ENCODE measurements around the gene STAC3.

The STAC3 gene

GRCh38 chr12:57207731-57208630, 43.0 kb downstream of the STAC3 start:
- no peak for DNase-seq
- Mint-ChIP-seq H3K4me3 (no peak overlapping the region), H3K36me3 (ENCODE audit: low read depth) (no peaks in the 10 kb centered on the region), H3K27ac (no peak overlapping the region), H3K4me1 (ENCODE audit: low read depth) (no peaks in the 10 kb centered on the region), H3K27me3 (no peaks in the 10 kb centered on the region), H3K9me3 (no peaks in the 10 kb centered on the region)

GRCh38 chr12:57205931-57206330, 45.1 kb downstream of the STAC3 start:
- Mint-ChIP-seq H3K36me3 (ENCODE audit: low read depth) (no peaks in the 10 kb centered on the region), H3K27ac (no peak overlapping the region), H3K4me1 (ENCODE audit: low read depth) (no peaks in the 10 kb centered on the region), H3K9me3 (no peaks in the 10 kb centered on the region), H3K27me3 (no peaks in the 10 kb centered on the region), H3K4me3 (no peak overlapping the region)
- no peak for DNase-seq

- Mint-ChIP-seq H3K27ac (no peak overlapping the region), H3K4me3 (no peak overlapping the region), H3K27me3 (no peaks in the 10 kb centered on the region), H3K4me1 (ENCODE audit: low read depth) (no peaks in the 10 kb centered on the region), H3K36me3 (ENCODE audit: low read depth) (no peaks in the 10 kb centered on the region), H3K9me3 (no peaks in the 10 kb centered on the region)
- DNase-seq, result no peak
Measured at GRCh38 chr12:57205186-57205585, 45.8 kb downstream of the STAC3 start.

GRCh38 chr12:57204454-57204853, 46.5 kb downstream of the STAC3 start:
- H3K27ac Mint-ChIP-seq, result no peak overlapping the region
- no peak overlapping the region for H3K4me3 Mint-ChIP-seq
- no peaks in the 10 kb centered on the region for H3K36me3 Mint-ChIP-seq (ENCODE audit: low read depth)
- H3K4me1 Mint-ChIP-seq (ENCODE audit: low read depth), result no peaks in the 10 kb centered on the region
- no peak for DNase-seq
- H3K27me3 Mint-ChIP-seq, result no peaks in the 10 kb centered on the region
- no peaks in the 10 kb centered on the region for H3K9me3 Mint-ChIP-seq

DNA sequence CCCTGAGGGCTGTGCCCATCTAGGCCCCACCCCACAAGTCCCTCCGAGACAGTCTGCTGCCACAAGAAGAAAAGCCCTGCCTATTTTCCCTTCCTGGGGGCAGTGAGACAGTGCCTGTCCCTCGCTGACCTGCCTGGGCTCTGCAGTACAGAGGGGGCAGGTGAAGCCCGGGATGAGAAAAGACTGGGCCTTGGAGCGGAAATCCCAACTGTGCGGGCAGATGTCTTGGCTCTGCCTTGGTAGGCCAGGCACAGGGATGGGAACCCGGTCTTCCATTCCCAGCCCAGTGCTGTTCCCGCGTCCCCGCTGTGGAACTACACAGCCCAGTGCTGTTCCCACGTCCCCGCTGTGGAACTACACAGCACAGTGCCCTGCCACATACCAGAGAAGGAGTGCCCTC, 47.2 kb downstream of the STAC3 start:
- no peak for DNase-seq
- Mint-ChIP-seq H3K9me3 (no peaks in the 10 kb centered on the region), H3K4me1 (ENCODE audit: low read depth) (no peaks in the 10 kb centered on the region), H3K36me3 (ENCODE audit: low read depth) (no peaks in the 10 kb centered on the region), H3K27ac (no peak overlapping the region), H3K4me3 (no peak overlapping the region), H3K27me3 (no peaks in the 10 kb centered on the region)

- DNase-seq, result no peak
- Mint-ChIP-seq H3K4me1 (ENCODE audit: low read depth) (no peaks in the 10 kb centered on the region), H3K9me3 (no peaks in the 10 kb centered on the region), H3K27me3 (no peaks in the 10 kb centered on the region), H3K27ac (no peak overlapping the region), H3K4me3 (no peak overlapping the region), H3K36me3 (ENCODE audit: low read depth) (no peaks in the 10 kb centered on the region)
Measured at GRCh38 chr12:57203201-57203600, 47.8 kb downstream of the STAC3 start.

DNA sequence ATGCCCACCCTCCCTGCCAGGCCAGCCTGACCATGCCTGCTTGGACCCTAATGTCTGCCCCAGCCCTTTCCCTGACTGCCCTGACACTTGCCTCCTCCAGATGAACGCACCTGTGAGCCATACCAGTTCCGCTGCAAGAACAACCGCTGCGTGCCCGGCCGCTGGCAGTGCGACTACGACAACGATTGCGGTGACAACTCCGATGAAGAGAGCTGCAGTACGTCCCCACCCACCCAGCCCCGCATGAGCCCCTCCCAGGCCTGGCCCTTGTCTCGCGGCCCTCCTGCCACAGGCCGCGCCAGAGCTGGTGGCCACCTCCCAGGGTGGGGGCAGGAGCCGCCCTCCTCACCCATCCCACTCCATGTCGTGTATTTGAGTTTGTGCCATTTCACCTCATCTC, 48.7 kb downstream of the STAC3 start:
- DNase-seq, result no peak
- no peaks in the 10 kb centered on the region for H3K4me1 Mint-ChIP-seq (ENCODE audit: low read depth)
- no peaks in the 10 kb centered on the region for H3K36me3 Mint-ChIP-seq (ENCODE audit: low read depth)
- H3K4me3 Mint-ChIP-seq, result no peak overlapping the region
- no peak overlapping the region for H3K27ac Mint-ChIP-seq
- no peaks in the 10 kb centered on the region for H3K27me3 Mint-ChIP-seq
- H3K9me3 Mint-ChIP-seq, result no peaks in the 10 kb centered on the region

DNA sequence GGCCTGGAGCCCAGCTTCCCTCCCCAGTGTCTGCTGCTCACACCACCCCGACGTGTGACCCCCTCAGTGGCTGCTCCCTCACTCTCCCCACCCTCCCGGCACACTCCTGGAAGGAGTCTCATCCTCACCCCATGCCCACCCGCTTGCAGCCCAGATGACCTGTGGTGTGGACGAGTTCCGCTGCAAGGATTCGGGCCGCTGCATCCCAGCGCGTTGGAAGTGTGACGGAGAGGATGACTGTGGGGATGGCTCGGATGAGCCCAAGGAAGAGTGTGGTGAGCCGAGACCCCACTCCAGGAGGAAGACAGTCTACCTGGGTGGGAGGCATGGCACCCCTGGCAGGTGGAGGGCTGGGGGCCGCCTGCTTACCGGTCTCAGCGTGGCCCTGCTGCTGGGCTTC, 49.4 kb downstream of the STAC3 start:
- Mint-ChIP-seq H3K27me3 (no peaks in the 10 kb centered on the region), H3K27ac (no peak overlapping the region)

DNA sequence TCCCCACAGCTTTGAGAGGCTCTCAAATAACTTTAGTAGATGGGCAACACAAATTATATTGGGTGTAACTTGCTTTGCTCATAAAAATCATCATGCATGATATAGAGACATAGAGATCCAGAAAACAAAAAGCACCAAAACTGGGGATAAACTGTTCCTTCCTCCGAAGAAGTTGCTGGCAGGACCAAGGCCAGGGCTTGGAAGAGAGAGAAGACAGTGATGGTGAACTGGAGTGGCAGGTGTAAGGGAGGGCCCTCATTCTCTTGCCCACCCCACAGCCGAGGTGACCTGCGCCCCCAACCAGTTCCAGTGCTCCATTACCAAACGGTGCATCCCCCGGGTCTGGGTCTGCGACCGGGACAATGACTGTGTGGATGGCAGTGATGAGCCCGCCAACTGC, 49.8 kb downstream of the STAC3 start:
- Mint-ChIP-seq H3K4me1 (ENCODE audit: low read depth) (no peaks in the 10 kb centered on the region), H3K4me3 (no peak overlapping the region), H3K9me3 (no peaks in the 10 kb centered on the region), H3K27ac (no peak overlapping the region), H3K36me3 (ENCODE audit: low read depth) (no peaks in the 10 kb centered on the region), H3K27me3 (no peaks in the 10 kb centered on the region)
- DNase-seq, result no peak

More for the DNA sequence above, 49.4 kb downstream of the STAC3 start:
- Mint-ChIP-seq H3K36me3 (ENCODE audit: low read depth) (no peaks in the 10 kb centered on the region), H3K4me1 (ENCODE audit: low read depth) (no peaks in the 10 kb centered on the region), H3K9me3 (no peaks in the 10 kb centered on the region), H3K4me3 (no peak overlapping the region)
- DNase-seq, result no peak

DNA sequence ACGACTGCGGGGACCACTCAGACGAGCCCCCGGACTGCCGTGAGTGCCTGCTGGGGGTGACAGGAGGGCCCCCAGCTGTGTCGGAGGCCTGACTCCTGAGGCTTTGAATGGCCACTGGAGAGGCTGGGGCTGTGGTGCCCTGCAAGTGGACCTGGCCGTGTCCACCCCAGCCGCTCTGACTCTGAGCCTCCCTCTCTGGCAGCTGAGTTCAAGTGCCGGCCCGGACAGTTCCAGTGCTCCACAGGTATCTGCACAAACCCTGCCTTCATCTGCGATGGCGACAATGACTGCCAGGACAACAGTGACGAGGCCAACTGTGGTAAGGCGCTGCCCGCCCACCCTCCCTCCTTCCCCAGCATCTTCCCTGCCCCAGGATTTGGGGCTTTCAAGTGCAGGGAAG, 50.5 kb downstream of the STAC3 start:
- Mint-ChIP-seq H3K27me3 (no peaks in the 10 kb centered on the region), H3K27ac (no peak overlapping the region), H3K4me1 (ENCODE audit: low read depth) (no peaks in the 10 kb centered on the region), H3K4me3 (no peak overlapping the region), H3K9me3 (no peaks in the 10 kb centered on the region), H3K36me3 (ENCODE audit: low read depth) (no peaks in the 10 kb centered on the region)
- DNase-seq, result no peak

DNA sequence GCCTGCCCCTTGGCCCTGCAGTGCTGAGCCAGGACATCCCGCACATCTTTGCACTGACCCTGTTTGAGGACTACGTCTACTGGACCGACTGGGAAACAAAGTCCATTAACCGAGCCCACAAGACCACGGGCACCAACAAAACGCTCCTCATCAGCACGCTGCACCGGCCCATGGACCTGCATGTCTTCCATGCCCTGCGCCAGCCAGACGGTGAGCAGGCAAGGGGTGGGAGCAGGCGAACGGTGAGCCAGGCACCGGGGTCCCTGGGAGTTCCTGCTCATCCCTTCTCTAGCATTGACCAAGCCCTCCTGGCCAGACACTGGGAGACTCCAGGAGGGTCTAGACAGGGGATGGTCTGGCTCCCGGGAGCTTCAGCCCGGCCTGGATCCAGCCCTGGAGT, 51.8 kb downstream of the STAC3 start:
- no peak for DNase-seq
- Mint-ChIP-seq H3K4me1 (ENCODE audit: low read depth) (no peaks in the 10 kb centered on the region), H3K36me3 (ENCODE audit: low read depth) (no peaks in the 10 kb centered on the region), H3K4me3 (no peak overlapping the region), H3K27ac (no peak overlapping the region), H3K9me3 (no peaks in the 10 kb centered on the region), H3K27me3 (no peaks in the 10 kb centered on the region)

DNA sequence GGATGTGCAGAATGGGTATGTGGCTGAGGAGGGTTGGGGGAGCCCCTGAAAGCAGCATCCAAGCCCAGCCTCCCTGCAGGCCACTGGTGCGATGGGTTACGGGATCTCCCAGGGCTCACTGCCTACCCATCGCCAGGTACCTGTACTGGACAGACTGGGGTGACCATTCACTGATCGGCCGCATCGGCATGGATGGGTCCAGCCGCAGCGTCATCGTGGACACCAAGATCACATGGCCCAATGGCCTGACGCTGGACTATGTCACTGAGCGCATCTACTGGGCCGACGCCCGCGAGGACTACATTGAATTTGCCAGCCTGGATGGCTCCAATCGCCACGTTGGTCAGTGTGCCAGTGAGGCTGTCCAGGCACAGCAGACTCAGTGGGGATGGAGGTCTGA, 52.7 kb downstream of the STAC3 start:
- Mint-ChIP-seq H3K9me3 (no peaks in the 10 kb centered on the region), H3K4me1 (ENCODE audit: low read depth) (no peaks in the 10 kb centered on the region)

DNA sequence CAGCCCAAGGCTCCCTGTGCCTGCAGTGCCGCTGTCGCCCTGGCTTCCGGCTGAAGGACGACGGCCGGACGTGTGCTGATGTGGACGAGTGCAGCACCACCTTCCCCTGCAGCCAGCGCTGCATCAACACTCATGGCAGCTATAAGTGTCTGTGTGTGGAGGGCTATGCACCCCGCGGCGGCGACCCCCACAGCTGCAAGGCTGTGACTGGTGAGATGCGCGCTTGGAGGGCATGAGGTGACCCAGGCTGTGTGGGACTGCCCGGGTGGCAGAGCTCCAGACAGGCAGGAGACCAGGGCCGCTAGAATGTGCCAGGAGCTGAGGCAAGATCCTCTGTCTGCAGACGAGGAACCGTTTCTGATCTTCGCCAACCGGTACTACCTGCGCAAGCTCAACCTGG, 54.0 kb downstream of the STAC3 start:
- Mint-ChIP-seq H3K4me1 (ENCODE audit: low read depth) (no peaks in the 10 kb centered on the region), H3K36me3 (ENCODE audit: low read depth) (no peaks in the 10 kb centered on the region), H3K27ac (no peak overlapping the region), H3K9me3 (no peaks in the 10 kb centered on the region), H3K4me3 (no peak overlapping the region), H3K27me3 (no peaks in the 10 kb centered on the region)
- DNase-seq, result no peak

More for the DNA sequence above, 52.7 kb downstream of the STAC3 start:
- H3K27ac Mint-ChIP-seq, result no peak overlapping the region
- H3K4me3 Mint-ChIP-seq, result no peak overlapping the region
- H3K36me3 Mint-ChIP-seq (ENCODE audit: low read depth), result no peaks in the 10 kb centered on the region
- H3K27me3 Mint-ChIP-seq, result no peaks in the 10 kb centered on the region
- no peak for DNase-seq

DNA sequence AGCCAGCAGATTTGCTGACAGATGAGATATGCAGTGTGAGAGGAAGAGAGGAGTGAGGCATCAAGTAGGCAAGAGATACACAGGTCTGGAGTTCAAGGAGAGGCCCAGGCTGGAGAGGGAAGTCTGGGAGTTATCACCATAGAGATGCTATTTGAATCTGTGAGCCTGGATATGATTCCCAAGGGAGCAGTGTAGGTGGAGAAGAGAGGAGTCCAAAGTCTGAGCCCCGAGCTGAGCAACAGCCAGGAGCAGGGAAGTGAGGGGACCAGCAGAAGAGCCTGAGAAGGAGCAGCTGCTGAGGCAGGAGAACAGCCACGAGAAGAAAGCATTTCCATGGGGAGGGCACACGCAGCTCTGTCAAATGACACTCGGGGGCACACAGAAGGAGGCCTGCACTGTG, 54.5 kb downstream of the STAC3 start:
- Mint-ChIP-seq H3K36me3 (ENCODE audit: low read depth) (no peaks in the 10 kb centered on the region), H3K27me3 (no peaks in the 10 kb centered on the region), H3K4me3 (no peak overlapping the region), H3K27ac (no peak overlapping the region), H3K9me3 (no peaks in the 10 kb centered on the region), H3K4me1 (ENCODE audit: low read depth) (no peaks in the 10 kb centered on the region)
- DNase-seq, result no peak

- Mint-ChIP-seq H3K27me3 (no peaks in the 10 kb centered on the region), H3K9me3 (no peaks in the 10 kb centered on the region), H3K36me3 (ENCODE audit: low read depth) (no peaks in the 10 kb centered on the region), H3K27ac (no peak overlapping the region), H3K4me1 (ENCODE audit: low read depth) (no peaks in the 10 kb centered on the region), H3K4me3 (no peak overlapping the region)
- DNase-seq, result no peak
Measured at GRCh38 chr12:57195611-57196371, 55.2 kb downstream of the STAC3 start.
